HUDEP-2 (cell line): ENCODE measurements around the gene CYP46A1.

ENCODE experiments used
- DNase-seq, 76 experiments: peaks; one replicate each; lab custom pipeline; 2025; ENCODE audit not compliant: unreplicated experiment in 76 of 76; lab: John Stamatoyannopoulos, UW

CYP46A1 gene

GRCh38 chr14:99727096-99727870 is 43.2 kb downstream of the CYP46A1 start:
- DNase-seq: no peak

DNA sequence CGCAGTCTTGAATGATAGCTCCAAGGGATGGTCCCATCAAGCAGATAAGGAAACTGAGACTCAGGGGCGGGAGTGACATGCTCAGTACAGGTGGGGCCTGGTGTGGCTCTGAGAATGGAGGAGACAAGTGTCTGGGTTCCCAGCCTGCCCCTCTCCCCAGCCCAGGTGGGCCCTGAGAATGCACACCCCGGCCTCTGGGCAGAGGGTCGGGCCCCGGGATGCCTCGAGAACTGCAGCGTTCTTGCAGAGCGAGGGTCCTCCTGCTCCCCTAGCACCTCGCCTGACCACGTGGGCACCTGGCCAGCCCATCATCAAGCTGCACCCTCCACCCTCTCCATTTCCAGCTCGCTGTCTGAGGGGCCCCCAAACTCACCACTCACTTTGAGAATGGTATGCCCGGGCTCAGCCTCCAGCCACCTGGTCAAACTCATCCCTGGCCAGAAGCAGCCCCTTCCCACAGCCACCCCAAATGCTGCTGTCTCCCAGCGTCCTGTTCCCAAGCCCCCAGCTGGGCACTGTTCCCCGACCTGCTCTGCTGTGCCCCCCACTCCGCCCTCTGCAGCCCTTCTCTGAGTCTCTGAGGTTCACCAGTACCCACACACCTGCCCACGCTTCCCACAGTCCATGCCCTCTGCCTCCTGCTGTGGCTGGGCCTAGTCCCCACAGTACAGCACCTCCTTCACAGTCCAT is 44.3 kb downstream of the CYP46A1 start:
- no peak for DNase-seq

DNA sequence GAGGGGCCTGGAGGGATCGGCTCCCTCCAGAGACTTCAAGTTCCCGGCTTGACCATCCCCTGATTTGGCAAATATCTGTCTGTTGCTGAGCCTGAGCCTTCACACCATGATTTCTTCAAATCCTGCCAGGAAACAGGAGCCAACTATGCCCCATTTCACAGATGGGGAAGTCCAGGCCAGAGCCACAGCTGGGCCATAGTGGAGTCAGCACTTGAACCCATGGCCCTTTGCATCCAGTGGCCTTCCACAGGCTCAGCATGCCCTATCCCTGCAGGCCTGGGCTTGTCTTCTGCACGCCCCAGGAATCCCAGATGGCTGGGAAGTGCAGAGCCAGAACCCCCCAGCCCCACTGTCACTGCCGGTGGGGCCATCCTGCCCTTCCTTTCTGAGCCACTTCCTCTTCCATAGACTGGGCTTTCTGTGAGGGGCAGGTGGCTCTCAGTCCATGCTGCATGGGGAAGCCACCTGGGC is 44.9 kb downstream of the CYP46A1 start:
- no peak for DNase-seq

DNA sequence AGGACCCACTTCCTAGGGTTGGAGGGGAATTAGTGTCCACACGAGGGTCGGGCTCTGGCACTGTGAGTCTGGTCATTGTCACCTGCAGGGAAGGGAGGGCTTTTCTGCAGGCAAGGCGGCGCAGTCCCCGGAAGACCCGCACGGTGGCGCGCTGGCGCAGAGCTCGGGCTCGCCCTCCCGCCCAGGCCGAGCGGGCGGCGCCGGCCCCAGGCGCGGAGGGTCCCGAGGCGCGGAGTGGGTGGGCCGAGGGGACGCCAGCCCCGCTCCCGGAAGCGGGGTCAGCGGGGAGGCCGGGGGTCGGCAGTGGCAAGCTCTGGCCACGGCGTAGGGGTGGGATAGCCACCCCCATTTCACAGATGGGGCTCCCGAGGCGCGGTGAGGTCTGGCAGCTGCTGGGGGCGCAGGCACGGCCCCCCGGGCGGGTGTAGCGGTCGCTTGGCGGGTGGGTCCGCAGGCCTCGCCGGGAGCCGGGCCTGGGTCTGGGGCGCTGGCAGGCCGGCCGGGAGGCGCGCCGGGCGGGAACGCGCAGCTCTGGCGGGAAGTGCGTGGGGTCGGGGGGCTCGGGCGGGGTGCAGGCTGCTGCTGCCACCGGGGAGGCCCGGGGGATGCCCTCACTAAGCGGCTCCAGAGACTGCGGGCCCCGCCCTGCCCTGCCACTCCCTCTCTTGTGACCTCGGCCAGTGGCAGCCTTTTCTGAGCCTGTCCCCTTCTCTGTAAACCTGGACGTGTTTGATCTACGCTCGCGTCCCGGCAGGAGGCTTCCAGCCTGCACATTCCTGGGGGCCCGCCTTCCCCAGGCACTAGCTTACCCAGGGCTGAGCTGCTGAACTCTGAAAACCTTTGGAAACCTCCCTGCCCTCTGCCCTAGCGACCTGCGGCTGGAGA is 46.1 kb downstream of the CYP46A1 start:
- DNase-seq: peak in 41 of 76 experiments; percentile 1 to 58 (median 28)

DNA sequence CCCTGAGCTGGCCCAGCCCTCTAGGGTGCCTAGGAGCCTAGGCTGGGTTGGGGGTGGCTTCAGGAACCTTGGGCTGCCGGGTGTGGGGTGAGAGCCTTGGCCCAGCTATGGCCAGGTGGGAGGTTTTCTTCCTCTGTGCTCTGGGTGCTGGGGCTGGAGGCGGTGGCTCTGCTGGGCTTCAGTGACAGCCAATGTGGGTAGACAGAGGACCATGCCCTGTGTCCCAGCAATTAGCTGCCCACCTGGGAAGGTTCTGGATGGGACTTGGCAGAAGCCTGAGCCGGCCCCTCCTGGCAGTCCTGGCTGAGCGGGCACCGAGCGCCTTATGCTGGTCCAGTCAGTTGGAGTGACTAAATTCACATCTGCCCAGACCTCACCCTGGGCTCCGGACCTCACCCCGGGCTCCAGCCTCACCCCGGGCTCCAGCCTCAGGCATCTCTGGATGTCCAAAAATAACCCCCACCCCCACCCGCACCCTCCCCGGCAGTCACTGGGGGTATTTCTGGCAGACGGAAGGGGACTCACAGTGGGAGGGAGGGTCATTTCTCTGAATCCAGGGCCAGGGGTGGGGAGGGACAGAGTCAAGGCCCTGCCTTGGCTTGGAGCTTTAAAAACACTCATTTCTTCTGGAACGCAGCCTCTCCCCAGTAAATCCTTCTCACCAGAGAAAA is 46.9 kb downstream of the CYP46A1 start:
- no peak for DNase-seq

GRCh38 chr14:99731547-99732435 is 47.7 kb downstream of the CYP46A1 start:
- DNase-seq: no peak

GRCh38 chr14:99732436-99733210 is 48.5 kb downstream of the CYP46A1 start:
- no peak for DNase-seq

DNA sequence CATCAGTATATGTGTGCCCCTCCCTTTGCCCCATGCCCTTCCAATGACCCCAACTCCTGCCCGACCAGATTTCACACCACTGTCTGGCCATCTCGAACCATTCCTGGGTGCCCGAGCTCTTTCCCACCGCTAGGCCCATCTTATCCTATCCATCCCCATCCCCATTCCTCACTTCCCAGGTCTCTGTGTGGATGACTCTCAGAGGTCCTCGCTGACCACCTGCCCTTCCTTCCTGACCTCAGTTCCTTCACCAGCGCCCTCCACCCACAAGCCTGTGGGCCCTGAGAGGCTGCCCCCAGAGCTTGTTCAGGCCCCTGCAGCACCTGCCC is 49.1 kb downstream of the CYP46A1 start:
- no peak for DNase-seq

DNA sequence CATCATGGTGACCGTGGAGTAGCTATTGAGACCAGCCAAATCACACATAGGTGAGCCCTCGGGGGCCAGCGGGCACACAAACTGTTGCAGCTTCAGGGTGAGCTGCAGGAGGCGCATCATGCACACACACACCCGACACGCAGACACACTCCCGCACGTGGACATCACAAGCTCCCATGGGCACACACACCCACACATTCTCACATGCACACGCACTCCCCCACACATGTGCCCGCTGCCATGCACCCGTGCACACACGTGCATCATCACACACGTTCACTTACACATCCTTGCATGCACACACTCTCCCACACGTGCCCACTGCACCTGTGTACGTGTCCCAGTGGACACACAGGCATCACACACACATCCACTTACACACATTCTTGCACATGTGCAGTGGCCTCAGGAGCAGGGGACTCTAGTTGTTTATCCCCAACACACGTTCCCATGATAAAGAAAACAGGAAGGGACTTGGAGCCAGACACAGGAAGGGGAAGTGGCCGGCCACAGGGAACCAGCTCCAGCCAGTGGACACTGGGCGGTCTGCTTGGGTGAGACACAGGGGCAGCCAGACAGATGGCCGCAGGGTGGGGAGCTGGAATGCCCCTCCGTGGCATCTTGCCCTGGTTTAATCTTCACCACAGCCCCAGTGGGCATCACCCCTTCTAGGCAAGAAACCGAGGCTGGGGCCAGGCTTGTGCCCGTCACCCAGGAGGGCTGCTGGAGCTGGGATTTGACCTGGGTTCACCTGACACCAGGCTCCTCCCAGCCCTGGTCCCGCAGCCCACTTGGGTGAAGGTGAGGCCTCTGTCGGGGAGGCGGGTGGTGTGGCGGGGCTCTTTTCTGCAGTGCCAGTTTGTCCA is 49.7 kb downstream of the CYP46A1 start:
- DNase-seq: no peak

DNA sequence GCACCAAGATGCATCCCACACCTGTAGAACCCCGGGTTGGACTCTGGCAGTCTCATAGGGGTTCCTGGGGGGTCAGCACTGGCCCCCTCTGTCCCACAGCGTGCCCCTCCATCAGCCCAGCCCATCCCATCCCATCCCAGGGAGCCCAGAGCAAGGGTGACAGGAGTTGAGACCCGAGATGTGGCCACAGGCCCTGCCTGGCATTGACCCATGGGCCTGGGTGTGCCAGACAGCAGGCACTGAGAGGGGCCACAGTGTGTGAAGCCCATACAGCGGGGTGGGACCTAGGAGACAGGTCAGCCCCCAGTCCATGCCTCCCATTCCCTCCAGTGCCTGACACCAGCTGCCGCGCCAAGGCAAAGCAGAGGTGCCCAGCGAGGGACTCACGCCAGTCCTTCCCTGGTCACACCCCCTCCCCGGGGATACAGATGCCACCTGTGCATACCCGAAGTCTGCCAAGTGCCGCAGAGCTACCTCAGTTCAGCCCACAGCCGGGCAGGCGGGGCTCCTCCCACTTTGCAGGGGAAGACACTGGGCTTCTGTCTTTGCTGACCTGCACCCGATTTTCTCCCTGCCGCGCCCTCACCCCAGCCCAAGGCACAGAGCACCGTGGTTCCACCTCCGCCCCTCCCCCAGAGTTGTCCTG is 50.4 kb downstream of the CYP46A1 start:
- no peak for DNase-seq

DNA sequence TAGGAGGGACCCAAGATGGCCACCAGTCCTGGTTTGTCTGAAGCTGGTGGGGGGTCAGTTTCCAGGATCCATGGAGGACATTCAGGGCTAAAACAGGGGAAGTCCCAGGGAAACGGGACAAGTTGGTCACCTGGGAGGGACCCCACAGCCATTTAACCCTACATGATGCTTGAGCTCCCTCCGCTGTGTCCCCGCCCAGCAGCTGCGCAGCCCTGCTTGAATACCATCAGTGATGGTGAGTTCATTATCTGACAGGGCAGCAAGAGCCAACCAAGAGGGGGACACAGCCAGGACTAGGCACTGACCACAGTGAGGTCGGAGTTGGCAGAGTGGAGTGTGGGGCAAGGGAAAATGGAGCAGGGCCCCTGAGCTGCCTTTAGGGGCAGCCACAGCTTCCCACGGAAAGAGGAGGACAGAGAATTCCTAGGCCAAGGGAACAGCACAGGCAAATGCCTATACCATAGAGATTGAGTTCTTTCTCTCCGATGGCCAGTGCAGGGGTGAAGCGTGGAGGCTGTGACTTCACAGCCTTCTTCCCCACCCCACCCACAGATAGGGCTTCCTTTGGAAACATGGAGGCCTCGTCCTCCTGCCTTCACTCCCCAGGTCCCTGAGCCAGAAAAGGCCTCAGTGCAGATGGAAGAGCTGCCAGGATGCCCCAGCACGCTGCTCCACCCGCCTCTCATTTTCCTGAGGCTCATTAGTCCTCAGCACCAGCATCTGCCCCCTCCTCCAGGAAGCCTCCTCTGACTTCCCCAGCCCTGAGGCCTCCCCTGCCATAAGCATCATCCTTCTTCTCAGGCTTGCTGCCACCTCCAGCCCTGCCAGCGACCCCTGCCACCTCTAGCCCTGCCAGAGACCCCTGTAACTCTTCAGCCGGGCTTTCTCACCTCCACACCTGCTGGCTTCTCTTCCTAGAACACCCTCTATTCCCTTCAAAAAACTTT is 51.4 kb downstream of the CYP46A1 start:
- no peak for DNase-seq

DNA sequence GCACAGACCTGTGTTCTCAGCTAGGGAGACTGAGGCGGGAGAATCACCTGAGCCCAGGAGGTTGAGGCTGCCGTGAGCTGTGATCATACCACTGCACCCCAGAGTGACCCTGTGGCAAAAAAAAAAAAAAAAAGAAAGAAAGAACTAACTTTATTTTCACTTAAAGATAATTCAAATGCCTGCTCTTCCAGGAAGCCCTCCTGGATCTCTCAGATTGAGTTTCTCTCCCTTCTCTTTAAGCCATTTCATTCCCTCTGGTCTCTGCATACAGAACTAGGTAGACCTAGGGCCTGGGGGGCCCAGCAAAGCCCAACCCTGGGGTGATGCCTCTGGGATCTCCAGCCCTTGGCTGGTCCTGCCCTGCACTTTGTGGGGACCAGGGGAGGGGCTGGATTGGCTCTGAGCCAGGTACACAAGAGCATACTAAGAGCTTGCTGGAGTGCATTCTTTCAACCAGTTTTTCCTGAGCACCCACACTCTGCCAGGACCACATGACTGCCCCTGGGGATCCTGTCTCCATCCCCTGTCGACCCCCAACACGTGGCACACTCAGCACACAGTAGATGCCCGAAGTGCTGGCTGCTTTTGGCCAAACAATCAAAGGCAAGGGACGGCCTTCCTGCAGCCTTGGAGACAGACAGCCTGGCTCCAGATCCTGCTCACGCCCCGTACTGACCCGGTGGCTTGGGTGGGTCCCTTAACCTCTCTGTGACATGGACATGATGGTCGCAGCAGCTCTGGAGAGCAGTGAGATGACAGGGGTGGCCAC is 52.7 kb downstream of the CYP46A1 start:
- DNase-seq: no peak

GRCh38 chr14:99737451-99737951 is 53.4 kb downstream of the CYP46A1 start:
- DNase-seq: peak in 73 of 76 experiments; percentile 4 to 86 (median 70)

DNA sequence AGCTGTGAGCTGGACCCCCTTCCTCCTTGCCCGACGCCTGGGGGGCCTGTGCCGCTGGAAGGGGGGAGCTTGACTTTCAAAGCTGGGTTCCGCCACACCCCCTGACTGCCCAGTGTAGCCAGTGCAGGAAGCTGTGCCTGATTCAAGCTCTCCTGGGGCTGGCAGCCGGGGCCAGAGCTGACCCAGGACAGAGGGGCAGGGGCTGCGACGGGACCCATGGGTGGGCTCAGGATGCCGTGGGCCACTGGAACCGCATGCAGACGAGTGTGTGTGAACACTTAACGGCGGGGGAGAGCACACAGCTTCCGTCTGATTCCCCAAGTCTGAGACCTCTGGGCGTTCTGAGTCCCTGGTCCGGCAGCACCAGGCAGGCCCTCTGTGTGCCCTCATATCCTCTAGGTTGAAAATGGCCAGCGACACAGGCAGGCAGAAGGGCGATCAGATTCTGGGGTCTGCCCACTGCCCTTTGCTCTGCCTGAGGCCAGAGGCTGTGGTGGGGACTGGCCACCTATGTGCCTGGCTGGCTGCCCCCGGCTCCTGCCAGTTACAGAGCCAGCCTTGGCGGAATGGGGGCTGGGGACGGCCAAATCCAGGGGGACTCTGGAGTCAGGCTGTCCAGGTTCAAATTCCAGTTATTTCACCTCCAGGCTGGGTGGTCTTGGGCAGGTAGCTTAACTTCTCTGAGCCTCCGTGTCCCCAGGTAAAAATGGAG is 54.0 kb downstream of the CYP46A1 start:
- no peak for DNase-seq

DNA sequence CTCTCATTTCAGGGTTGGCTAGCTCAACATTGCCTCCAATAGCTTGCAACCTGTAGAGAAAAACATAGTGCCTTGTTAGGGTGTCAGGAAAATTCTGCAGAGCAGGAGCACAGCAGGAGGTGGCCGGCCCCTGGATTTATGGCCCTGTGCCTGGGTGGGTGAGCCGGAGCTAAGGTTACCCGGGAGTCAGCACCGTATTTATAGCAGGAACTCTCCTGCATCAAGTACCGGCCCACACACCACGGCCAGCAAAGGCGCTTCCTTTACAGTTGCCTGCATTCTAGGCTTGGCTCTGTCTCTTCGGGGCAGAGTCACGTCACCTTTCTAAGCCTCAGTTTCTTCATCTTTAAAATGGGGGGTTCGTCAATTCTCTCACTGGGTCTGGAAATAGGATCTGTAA is 56.3 kb downstream of the CYP46A1 start:
- no peak for DNase-seq
